Ascending aorta (tissue), 2 donors: ENCODE measurements around the gene TESK2. TPM values are rescaled to one million over a fixed set of nuclear protein-coding genes. Genes with fewer than 3 reads are reported as not detected.

Source experiments
- DNase-seq, 2 donors: peaks; one replicate each; pipeline ENCODE4 v3.0.0-alpha.2; 2019; ENCODE audit warnings: low spot score in 2 of 2
- H3K27ac ChIP-seq, 2 donors: fragments of 200-600 bp; sonication (generic); one replicate each; pipeline ENCODE4 v1.5.1; 2016 to 2017; ENCODE audit warnings: mild to moderate bottlenecking in 1 of 2
- H3K27me3 ChIP-seq: fragments of 200-600 bp; sonication (generic); one replicate; pipeline ENCODE4 v1.5.1; 2017
- H3K36me3 ChIP-seq, 2 donors: fragments of 200-600 bp; sonication (generic); one replicate each; pipeline ENCODE4 v1.5.1; 2016
- H3K4me1 ChIP-seq, 2 donors: fragments of 200-600 bp; sonication (generic); one replicate each; pipeline ENCODE4 v1.5.1; 2016 to 2017; ENCODE audit warnings: mild to moderate bottlenecking in 1 of 2
- H3K4me3 ChIP-seq, 2 donors: fragments of 200-600 bp; sonication (generic); one replicate each; pipeline ENCODE4 v1.5.1; 2016 to 2017; ENCODE audit warnings: mild to moderate bottlenecking in 1 of 2
- H3K9me3 ChIP-seq, 2 donors: fragments of 200-600 bp; sonication (generic); one replicate each; pipeline ENCODE4 v1.5.1; 2016
- intact Hi-C: fragments of 100-400 bp; cut with DNase I; formaldehyde crosslinking; loops from one replicate; pipeline ENCODE4 v1.15.1; 2023
- total RNA-seq: library from RNA; depleted of rRNA; stranded (reverse); fragments of >200 nt; gene quantifications from one replicate; pipeline ENCODE4 v1.1.0, GENCODE V29; 2016
- TF ChIP-seq, protein P1 (sequence below), 3 experiments: fragments of 200-600 bp in 2 of 3; fragments of 450-650 bp in 1 of 3; sonication (generic) in 2 of 3; IDR thresholded peaks; one replicate each; pipeline ENCODE4 v1.5.1; 2016 to 2019; ENCODE audit warnings: antibody characterized with exemption in 3 of 3, mild to moderate bottlenecking in 1 of 3, moderate library complexity in 1 of 3

The TESK2 gene
- total RNA-seq, 1 donor from 2014 or later = 0.32 TPM

DNA sequence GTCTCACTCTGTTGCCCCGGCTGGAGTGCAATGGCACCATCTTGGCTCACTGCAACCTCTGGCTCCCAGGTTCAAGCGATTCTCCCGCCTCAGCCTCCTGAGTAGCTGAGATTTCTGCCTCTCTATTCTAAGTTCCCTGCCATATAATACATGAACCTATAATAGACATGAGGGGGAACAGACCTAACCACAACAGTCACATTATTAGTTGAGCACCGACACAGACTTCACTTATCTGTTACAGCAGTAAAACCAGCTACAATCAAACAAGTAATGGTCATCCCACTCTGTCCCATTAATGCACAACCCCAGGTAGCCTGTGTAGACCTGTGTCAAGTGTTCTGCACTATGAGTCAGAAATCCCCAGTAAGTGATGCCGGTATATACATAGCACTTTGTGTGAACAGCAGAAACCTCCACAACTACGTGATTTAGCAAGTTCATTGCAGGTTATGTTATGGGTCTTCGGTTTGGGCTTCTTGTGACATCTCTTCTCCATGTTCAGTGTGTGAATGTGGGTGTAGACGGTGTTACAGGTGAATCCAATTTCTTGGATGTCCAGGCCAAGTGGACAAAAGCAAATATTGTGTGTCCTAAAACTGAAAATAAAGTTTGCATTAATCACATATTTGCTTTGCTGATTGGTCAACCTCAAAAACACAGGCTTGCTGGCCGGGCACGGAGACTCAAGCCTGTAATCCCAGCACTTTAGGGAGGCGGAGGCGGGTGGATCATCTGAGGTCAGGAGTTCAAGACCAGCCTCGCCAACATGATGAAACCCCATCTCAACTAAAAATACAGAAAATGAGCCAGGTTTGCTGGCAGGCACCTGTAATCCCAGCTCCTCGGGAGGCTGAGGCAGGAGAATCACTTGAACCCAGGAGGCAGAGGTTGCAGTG lies 12.7 kb upstream of the TESK2 start:
- H3K27me3 ChIP-seq = no peaks in the 10 kb centered on the region
- H3K36me3 ChIP-seq = peaks cover under 1% of the 10 kb centered on the region in 2 donors
- intact Hi-C loops = no loop called here
- no peak for DNase-seq
- no peak overlapping the region for H3K4me3 ChIP-seq
- TF ChIP-seq, protein P1, sequence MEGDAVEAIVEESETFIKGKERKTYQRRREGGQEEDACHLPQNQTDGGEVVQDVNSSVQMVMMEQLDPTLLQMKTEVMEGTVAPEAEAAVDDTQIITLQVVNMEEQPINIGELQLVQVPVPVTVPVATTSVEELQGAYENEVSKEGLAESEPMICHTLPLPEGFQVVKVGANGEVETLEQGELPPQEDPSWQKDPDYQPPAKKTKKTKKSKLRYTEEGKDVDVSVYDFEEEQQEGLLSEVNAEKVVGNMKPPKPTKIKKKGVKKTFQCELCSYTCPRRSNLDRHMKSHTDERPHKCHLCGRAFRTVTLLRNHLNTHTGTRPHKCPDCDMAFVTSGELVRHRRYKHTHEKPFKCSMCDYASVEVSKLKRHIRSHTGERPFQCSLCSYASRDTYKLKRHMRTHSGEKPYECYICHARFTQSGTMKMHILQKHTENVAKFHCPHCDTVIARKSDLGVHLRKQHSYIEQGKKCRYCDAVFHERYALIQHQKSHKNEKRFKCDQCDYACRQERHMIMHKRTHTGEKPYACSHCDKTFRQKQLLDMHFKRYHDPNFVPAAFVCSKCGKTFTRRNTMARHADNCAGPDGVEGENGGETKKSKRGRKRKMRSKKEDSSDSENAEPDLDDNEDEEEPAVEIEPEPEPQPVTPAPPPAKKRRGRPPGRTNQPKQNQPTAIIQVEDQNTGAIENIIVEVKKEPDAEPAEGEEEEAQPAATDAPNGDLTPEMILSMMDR (IDR thresholded peaks at IDR 0.05) = no peak
- no peaks in the 10 kb centered on the region for H3K9me3 ChIP-seq
- peaks cover 8 to 11% of the 10 kb centered on the region in 2 donors for H3K4me1 ChIP-seq
- no peak overlapping the region for H3K27ac ChIP-seq

DNA sequence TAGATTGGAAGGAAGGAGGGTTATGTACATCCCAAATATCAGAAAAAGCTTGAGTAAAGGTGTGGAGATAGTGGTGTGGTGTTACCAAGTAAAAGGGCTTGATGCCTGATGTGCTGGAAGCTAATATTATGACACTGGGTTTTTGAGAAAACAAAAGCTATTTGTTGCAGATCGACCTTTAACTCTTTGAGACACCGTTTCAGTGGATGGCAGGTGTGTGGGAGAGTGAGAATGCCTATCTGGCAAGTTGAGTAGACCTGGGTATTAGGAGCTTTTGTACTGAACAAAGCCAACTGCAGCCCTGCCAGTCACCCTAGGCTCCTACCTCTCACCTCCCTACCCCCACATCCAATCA lies 10.5 kb upstream of the TESK2 start:
- no peak for DNase-seq
- TF ChIP-seq, protein P1 (IDR thresholded peaks at IDR 0.05) = no peak
- intact Hi-C loops = no loop called here
- Histone ChIP-seq H3K36me3 (no peaks in the 10 kb centered on the region), H3K4me1 (peaks cover 8 to 11% of the 10 kb centered on the region in 2 donors), H3K9me3 (no peaks in the 10 kb centered on the region), H3K4me3 (no peak overlapping the region), H3K27ac (no peak overlapping the region), H3K27me3 (no peaks in the 10 kb centered on the region)

DNA sequence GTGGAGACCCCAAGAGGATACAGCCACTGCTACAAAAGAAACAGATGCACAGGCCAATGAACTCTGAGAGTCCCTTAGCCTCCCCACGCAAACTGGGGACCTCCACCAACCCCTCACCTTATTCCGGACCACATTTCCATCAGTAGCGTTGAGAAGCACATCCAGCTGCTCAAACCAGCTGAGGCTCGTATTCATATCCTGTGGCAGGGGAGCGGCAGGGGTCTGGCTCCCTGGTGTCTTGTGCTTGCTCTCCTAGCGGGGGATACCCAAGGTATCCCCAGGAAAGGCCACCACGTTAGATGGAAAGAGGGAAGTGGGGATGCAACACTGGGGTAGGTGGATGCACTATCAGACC lies 8.4 kb upstream of the TESK2 start:
- TF ChIP-seq, protein P1 (IDR thresholded peaks at IDR 0.05) = no peak
- Histone ChIP-seq H3K9me3 (no peaks in the 10 kb centered on the region), H3K27me3 (no peaks in the 10 kb centered on the region), H3K4me1 (peaks cover 8 to 11% of the 10 kb centered on the region in 2 donors), H3K4me3 (peak overlapping the region; percentile 77 to 81), H3K27ac (peak overlapping the region; percentile 26 to 54), H3K36me3 (no peaks in the 10 kb centered on the region)
- intact Hi-C loops = loop anchor here (10.0 kb wide), 3 partner anchors 305 to 695 kb away; partner anchors contain the start of genes BTBD19, DYNLT4, MAST2 and PIK3R3
- DNase-seq = no peak

DNA sequence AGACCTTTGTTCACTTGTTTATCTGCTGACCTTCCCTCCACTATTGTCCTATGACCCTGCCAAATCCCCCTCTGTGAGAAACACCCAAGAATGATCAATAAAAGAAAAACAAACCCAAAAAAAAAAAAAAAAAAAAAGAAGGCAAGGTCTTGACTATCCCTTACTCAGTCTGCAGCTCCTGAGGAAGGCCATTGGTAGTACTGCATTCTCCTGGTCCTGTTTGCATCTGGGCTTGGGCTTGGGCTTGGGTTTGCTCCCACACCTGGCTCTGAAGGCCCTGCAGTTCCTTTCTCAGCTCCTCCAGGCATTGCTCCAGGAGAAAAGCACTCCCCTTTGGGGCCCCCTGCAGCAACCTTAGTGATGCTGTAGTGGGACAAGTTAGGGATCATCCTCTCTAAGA lies 7.3 kb upstream of the TESK2 start:
- Histone ChIP-seq H3K36me3 (no peaks in the 10 kb centered on the region), H3K9me3 (no peaks in the 10 kb centered on the region), H3K27me3 (no peaks in the 10 kb centered on the region), H3K27ac (no peak overlapping the region), H3K4me1 (peaks cover 8 to 11% of the 10 kb centered on the region in 2 donors), H3K4me3 (no peak overlapping the region)
- intact Hi-C loops = loop anchor here (10.0 kb wide), 3 partner anchors 307 to 693 kb away; partner anchors contain the start of genes BTBD19, DYNLT4, MAST2 and PIK3R3
- DNase-seq = no peak
- TF ChIP-seq, protein P1 (IDR thresholded peaks at IDR 0.05) = no peak

DNA sequence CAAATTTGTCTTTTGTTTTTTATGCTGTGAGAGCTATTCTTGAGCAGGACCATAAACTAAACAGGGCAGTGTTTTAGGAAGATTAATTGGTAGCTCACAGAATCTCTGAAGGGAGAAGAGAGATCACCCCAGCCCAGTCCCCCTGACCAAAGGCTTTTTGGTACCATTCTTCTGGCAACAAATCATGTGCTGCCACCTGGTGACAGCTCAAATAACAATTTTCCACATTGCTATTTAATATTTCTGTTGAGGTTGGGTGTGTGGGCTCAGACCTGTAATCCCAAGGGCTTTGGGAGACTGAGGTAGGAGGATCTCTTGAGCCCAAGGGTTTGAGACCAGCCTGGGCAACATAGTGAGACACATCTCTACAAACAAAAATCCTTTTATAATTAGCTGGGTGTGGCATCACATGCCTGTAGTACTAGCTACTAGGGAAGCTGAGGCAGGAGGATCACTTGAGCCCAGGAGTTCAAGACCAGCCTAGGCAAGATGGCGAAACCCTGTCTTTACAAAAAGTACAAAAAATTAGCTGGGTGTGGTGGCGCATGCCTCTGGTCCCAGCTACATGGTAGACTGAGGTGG lies 2.2 kb upstream of the TESK2 start:
- Histone ChIP-seq H3K27ac (no peak overlapping the region), H3K4me3 (no peak overlapping the region), H3K36me3 (no peaks in the 10 kb centered on the region), H3K27me3 (no peaks in the 10 kb centered on the region), H3K9me3 (no peaks in the 10 kb centered on the region), H3K4me1 (peaks cover 3 to 9% of the 10 kb centered on the region in 2 donors)
- intact Hi-C loops = loop anchor here (10.0 kb wide), 3 partner anchors 312 to 688 kb away; partner anchors contain the start of genes BTBD19, DYNLT4, MAST2 and PIK3R3
- TF ChIP-seq, protein P1 (IDR thresholded peaks at IDR 0.05) = peak in 2 of 3 experiments; percentile 50 to 66
- peak in 1 of 2 donors; percentile 70 for DNase-seq
